Measurements from ENCODE around the gene PI4K2A.
"Not testable (repeated sequence)": the region's sequence is repeated elsewhere in the genome, so short reads cannot be mapped to it uniquely, and the experiment has no call there.

PI4K2A gene

DNA sequence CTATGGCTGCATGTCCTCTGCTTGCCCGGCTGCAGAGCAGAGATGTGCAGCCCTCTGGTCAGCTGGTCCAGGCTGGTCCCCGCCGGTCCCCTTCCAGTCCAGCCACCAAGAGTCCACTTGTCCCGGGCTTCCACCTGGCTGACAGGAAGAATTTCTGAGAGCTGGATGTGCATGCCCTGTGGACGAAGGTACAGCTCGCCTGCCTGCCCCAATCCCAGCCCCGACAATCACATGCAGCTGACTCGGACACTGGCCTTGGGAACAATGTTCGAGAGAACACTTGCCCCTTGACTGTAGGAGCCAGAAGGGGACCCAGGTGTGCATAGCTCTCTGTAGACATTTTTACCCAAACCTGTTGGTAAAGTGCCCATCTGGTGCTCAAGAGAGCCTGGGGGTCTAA, 34.8 kb downstream of the PI4K2A start:
- DNase-seq: no peak

DNA sequence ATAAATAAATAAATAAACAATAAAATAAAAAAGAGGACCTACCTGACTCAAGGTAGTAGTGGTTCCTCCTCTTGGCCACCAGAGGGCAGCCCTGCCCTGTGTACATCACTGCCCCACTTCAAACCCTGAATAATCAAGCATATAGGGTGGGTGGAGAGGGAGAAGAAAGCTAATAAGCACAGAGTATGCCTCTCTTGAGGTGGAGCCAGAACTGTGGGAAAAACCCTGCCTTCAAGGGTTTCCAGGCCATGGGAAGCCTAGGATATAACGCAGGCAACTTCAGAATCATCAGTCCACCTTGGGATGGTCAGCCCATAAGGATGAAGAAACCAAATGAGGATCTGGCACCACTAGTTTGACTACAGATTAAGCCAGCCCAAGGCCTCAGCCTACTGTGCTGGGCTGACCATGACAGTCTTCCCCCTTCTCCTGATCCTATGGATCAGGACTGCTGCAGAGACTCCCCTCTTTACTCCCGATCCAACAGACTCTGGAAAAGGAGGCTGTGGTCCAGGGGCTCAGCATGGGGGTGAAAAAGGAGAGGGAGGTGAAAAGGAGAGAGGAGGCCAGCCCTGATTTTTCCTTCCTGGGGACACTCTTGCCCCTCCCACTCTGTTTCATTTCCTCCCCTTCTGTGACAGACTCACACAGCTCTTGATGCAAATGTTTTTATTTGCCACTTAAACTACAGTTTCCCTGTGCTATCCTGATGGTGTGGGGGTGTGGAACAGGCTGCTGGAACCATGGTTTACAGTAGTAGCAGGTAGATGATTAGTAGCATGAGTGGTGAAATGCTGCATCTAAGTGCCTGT, 36.5 kb downstream of the PI4K2A start:
- DNase-seq: no peak

DNA sequence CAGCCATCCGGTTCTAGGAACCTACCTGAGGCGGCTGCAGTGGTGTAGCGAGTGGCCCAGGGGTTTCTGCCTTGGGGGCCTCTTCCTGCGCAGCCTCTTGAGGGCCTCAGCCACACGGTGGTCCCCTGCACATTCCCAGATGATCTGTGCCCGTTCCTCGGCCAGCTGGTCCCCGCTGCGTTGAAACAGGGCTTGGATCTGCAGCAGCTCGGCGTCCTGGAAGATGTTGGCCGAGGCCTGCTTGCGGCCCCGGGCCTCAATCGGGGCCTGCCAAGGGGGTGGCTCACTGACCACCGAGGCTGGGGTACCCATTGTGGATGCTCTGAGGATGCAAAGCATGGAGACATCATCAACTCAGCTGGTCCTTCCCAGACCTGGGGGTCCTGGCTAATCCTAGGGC, 39.1 kb downstream of the PI4K2A start:
- no peak for DNase-seq

DNA sequence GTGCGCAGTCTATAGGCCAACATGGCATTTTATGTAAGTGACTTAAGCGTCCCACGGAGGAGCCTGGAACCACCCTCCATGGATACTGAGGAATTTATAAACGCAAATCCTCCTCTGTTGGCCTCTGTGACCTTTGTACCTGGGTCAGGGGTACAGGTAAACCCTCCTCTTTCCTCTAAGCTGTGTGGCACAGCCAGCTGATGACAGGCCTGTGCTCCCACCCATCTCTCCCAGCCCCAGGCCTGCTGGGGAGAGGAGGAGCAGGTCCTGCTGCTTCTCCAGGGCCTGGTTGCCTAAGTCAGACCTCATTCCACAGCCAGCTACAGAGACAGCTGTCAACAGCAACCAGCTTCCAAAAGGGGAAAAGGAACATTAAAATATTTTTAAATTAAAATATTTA, 41.6 kb downstream of the PI4K2A start:
- DNase-seq: no peak

DNA sequence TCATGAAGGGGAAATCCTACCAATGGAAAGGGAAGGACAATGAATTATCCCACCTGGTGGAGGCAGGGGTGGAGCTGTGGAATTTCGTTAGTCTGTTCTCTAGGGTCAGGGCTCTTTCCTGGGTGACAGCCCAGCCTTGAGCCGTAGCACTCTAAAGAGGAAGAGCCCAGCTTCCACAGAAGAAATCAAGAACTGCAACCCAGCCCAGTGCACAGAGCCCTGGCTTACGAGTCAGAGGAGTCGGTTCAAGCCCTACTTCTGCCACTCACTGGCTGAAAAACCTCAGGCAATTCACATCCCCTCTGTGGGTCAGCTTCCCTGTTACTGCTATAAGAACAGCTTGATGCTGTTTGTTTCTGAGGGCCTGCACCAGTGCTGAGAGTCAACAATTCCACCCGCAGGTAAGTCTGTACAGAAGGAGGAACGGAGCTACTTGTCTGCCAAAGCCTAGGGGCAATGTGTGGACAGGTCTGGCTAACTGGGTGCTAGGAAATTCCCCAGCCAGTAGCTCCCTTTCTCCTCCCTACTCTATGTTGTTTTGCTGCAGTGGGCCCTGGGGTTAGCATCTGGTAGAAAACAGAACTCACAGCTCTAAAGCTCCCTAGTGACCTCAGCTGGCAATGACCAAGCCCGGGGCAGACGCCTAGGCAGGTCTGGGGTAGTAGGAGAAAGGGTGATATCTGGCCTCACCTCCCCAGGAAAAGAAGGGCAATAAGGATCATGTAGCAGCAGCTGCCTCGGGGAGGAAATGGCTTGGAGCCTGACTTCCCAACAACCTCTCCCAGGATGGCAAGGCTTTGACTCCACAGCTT, 43.3 kb downstream of the PI4K2A start:
- peak; percentile 24 for DNase-seq

DNA sequence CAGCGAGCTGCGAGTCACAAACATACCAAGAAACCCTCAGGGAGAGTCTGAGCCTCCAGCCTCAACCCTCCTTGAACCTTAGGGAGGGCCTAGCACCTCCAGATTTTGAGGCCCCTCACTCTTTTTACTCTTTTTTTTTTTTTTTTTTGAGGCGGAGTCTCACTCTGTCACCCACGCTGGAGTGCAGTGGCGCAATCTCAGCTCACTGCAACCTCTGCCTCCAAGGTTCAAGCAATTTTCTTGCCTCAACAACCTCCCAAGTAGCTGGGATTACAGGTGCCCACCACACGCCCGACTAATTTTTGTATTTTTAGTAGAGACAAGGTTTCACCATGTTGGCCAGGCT, 43.9 kb downstream of the PI4K2A start:
- not testable (repeated sequence) for DNase-seq

DNA sequence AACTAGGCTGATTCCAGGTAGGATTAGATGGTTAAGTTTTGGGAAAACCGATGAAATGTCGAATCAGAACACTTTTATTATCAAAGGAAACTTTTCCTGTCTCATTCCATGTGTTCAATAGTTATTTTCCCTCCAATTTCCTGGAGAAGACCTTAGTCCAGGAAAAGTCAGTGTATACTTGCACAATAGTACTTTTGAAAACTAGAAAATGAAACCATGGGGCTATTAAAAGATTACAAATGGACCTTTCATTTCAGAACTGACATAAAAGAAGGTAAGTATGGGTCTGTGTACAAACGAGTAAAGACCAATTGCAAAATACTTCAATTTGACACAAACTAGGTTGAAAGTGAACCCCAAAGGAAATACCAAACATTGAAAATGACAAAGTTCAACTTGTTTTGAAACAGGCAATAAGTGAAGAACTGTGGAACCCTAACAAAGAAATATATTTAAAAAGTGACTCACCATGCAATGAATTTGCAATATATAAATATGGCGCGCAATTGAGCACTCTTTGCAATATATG, 44.5 kb downstream of the PI4K2A start:
- DNase-seq: no peak

DNA sequence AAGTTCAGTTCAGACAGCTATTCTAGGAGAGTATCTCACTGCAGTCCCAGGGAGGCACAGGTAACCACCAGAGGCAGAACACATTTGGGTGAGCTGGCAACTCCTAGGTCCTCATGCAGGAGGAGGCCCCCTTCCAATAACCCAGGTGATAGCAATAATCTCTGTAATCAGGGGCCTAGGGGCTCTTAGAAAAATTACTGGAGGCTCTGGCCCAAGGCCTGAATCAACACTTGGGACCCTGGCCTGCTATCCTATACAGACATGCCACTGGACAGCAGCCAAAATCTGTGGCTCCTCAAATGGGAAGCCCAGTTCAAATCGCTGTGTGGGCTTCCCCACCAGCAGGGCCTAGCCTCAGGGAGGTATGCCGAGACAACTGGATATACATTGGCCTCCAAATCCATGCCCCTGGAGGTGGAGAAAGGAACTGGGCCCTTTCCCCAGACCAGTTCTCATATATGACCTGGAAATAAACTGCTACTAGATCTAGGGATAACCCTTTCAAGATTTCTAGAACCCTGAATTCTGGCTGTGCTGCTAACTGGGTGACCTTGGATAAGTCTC, 45.0 kb downstream of the PI4K2A start:
- no peak for DNase-seq

DNA sequence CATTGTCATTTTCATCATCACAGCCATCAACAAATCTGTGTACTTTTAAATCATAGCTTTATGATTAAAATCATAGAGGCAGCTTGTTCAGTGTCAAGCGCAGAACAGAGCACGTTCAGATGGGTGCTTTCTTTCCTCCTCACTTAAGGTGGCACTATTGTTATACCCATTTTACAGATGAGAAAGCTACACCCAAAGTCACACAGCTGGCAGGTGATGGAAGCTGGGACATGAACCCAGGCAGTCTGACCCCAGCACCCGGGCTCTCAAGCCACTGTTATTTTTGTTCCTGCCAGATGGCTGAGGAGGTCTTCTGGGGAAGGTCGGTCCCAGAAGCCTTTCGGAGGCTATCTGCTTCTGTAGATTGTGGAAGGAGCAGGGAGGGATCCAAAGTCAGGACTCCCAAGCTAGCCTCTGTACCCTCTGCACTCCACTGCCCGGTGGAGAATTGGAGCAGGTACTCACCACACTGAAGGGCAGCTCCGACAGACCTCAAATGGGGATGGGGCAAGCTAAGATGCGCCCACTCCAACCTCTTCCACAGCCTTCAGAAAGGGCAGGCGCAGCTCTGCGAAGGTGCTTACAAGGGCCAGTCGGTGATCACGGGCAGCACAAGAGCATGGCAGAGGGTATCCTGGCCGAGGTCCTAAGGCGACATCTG, 46.0 kb downstream of the PI4K2A start:
- DNase-seq: no peak

DNA sequence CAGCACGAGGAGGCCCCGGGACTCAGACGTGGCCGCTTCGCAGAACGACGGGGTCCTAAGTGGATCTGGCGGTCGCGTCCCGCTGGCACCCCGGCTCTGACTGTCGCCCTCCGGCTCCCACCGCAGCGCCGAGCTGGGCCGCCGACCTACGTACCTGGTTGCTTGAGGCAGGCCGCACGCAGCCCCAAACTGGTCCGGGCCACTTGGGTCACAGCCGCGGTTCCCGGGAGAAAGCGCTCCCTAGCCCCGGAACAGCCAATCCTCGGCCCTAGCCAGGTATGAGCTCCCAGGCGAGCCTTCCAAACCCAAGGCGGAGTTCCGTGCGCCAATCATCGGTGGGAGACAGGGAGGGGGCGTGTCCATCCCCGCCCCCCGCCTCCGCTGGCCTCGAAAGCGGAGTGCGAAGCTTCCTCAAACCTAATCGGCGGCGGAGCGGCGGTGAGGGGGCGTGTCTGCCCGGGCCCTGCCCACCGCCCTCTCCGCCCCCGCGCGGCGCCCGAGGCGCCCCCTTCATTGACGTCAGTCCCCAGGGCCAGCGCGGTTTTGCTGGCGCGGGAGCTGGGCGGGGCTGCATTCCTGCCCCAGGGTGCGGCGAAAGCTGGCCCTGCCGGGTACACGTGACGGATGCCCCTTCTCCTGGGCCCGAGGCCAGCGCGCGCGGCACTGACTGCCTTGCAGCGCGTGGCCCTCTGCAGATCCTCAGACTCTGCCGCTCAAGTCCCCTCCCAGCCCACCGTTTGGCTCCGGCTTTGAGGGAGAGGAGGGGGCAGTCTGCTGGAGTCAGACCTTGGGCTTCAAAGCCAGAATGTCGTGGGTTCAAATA, 46.7 kb downstream of the PI4K2A start, which contains the start of gene AVPI1:
TSS of gene AVPI1 (minus strand) at position 280 of the 823 bp plus-strand sequence. CDS start 7,336 bp downstream, outside the sequence.
- peak; percentile 99 for DNase-seq

DNA sequence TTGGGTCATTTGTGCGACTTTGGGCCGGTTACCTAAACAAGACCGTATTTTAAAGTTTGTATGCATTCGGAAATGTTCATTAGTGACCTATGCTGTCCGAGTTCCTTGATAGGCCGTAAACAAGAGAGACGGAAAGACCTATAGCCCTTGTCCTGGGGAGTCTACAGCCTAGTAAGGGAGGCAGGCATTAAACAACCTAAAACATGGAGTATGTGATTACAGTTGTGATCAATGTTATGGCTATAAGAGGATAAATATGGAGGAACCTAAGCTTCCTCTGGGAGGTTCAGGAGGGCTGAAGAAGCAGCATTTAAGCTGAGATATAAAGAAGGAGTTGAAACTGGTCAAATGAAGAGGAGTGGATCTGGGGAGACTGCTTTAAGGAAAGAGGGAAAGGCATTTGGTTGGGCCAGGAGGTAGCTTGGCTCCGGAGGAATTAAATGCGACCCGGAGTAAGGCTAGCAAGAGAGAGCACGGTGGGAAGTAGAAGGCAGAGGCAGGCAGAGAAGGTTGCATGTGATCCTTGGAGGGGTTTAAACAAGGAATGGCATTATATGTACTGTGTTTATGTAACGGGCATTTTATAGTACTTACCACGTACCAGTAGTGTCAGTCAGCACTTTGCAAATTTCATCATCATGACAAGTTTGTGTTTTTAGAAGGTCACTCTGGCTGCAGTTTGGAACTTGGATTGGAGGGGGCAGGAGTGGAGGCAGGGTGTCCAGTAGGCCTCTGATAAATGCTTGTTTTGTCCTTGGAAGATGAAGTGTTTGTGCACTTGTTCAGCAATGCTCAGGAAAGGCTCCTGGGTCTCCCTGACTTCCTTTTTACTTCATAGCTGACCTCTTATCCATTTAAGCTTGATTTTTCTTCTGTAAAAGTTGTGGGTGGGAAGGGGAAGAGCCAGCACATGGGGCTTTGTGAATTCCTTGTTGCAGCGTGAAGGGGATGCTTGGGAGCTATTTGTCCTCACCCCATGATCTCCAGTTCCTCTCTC, 47.6 kb downstream of the PI4K2A start:
- no peak for DNase-seq

DNA sequence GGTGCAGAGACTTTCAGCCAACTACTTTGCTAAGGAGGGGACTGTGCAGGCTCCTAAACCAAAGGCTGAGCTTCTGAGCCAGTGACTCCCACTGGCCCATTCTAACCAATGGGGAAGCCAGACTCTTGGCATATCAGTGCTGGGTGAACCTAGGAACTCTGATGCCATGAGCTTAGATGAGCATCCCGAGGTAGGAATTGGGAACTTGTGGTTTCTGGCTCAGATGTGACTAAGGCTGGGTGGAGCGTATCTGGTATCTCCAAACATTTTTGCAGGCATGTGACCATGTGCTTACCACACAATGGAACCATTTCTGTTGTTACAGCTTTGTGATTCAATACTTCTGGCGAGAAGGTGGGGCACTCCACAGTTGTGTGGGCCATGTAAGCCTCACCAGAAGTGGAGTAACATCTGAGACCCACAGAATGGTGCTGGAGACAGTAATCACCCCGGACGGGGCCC, 49.1 kb downstream of the PI4K2A start:
- DNase-seq: peak; percentile 88

DNA sequence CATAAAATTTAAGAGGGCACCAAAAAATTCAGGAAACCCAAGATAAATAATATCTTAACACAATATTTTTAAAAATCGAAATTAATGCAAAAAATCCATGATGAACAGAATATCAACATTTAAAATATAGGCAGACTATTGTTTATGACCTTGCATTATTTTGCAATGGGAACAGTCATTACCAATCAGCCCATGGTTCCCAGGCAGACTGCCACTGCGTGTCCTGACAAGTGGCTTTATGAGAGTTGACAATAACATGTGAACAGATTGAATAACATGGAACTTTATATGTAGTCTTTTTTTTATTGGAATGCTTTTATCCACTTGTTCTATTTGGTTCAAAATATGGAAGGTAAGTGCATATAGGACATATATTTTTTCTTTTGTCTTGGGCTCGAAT, 49.7 kb downstream of the PI4K2A start:
- no peak for DNase-seq

DNA sequence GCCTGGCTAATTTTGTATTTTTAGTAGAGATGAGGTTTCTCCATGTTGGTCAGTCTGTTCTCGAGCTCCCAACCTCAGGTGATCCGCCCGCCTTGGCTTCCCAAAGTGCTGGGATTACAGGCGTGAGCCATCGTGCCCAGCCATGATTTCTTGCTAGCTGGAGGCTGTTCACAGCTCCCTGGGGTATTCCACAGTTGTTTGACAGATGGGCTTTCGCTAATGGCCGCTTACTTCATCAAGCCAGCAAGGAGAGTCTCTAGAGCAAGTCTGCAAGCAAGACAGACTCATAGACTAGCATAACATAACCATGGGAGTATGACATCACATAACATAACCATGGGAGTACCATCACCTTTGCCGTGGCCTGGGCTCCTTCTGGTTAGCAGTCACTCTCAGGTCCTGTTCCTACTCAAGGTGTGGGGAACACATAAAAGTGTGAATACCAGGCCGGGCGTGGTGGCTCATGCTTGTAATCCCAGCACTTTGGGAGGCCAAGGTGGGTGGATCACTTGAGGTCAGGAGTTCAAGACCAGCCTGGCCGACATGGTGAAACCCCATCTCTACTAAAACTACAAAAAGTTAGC, 57.7 kb downstream of the PI4K2A start:
- DNase-seq: not testable (repeated sequence)

DNA sequence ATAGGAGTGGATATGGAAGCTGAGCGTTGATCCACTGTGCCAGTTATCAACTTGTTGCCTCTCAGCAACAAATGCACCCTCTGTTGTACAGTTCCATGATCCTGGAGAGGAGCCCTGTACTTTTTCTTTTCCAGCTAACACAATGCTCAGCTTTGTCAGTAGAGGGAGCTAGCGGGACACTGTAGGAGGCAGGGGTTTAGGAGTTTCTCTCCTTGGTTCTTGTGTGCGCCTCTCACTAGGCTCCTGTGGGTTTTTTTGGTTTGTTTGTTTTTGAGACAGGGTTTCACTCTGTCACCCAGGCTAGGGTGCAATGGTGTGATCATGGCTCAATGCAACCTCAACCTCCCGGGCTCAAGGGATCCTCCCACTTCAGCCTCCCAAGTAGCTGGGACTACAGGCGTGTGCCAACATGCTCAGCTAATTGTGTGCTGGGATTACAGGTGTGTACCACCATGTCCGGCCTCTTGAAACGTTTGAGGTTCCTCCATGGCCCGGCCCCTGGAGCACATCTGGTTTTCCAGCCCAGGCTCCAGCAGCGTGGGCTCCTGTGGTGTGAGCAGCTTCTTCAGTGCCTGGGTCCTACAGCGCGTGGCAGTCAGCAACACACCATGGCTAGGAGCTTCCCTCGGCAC, 61.1 kb downstream of the PI4K2A start:
- peak; percentile 46 for DNase-seq

DNA sequence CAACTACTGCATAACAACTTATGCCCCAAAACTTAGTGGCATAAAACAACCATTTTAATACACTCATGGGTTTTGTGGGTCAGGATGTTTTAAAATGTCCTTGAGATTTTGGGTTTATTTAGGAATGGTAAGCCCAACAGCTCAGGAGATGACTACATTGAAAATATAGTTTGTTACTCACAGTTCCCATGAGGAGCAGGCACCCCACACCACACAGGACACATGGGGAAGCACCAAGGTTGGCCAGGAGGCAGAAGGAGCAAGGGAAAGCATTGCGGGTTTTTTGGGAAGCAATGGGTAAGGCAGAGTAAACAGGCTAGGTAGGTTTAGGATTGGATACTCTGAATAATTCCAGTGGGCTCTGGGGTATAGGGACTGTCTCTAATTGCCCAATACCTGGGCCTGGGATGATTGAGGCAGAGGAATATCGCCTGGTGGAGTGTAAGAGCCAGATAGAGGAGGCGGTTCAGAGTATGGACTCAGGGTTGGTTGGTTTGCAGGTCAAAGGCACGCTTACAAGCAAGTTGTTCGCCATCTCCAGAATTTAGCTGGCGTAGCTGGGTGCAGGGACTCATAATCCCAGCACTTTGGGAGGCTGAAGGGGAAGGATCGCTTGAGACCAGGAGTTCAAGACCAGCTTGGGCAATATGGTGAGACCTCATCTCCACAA, 63.1 kb downstream of the PI4K2A start:
- DNase-seq: no peak

DNA sequence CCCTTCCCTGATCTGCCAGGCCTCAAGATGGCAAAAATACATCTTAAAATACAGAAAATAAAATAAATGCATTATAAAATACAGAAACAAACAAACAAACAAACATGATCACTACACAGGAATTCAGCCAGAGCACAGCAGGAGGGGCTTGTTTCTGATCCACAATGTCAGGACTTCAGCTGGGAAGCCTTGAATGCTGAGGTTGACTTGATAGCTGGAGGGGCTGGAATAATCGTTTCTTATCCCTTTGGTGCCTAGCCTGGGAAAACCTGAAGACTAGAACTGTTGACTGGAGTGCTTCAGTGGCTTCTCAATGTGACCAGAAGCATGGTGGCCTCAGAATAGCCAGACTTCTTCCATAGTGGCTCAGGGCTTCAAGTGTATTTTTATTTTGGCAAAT, 63.9 kb downstream of the PI4K2A start:
- DNase-seq: no peak

DNA sequence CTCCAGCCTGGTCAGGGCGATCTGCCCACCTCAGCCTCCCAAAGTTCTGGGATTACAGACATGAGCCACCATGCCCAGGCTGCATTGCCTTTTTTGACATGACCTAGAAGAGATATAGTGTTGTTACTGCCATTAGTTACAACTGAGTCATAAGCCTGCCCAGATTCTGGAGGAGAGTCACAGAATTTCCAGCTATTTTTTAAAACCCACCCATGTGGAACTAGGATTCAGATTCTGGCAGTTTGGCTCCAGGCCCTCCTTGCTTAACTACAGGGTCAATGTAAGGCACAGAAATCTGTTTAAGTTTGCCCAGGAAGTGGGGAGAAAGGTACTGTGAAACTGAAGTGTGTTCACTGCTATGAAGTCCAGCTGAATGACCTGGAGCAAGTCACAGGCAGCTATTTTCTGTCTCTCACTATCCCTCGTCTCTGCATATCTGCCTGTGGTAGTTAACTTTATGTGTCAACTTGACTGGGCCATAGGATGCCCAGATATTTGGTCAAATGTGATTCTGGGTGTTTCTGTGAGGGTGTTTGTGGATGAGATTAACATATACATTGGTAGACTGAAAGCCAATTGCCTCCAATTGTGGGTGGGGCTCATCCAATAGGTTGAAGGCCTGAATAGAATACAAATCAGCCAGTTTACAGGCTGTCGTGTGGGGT, 64.7 kb downstream of the PI4K2A start:
- DNase-seq: no peak

Data from T1000 (cell line).